Inferior parietal cortex (tissue), 1 donor: Measurements from ENCODE around the gene NAV2.
"Not testable (repeated sequence)": the region's sequence is repeated elsewhere in the genome, so short reads cannot be mapped to it uniquely, and the experiment has no call there.

Experiments used
- DNase-seq: peaks from one replicate; pipeline ENCODE4 v3.0.0-alpha.2; 2016; ENCODE audit errors: extremely low spot score

Gene NAV2

GRCh38 chr11:20002312-20003216 is 289.9 kb downstream of the NAV2 start:
- DNase-seq = no peak

DNA sequence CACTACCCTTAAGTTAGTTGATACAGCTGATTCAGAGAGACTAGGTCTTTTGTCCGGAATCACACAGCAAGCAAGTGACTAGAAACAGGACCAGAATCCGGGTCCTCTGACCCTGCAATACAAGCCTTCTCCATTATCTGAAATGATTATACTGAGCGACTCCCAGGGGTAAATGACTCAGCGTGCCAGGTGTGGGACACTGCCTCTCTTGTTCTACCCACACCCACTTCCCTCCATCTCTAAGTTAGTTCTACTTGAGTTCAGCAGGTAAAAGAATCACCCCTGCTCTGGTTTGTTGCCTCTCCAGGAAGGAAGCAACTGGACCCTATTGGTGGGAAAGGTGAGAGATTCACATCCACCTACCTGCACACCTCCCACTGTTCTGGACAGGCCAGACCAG is 290.7 kb downstream of the NAV2 start:
- no peak for DNase-seq

DNA sequence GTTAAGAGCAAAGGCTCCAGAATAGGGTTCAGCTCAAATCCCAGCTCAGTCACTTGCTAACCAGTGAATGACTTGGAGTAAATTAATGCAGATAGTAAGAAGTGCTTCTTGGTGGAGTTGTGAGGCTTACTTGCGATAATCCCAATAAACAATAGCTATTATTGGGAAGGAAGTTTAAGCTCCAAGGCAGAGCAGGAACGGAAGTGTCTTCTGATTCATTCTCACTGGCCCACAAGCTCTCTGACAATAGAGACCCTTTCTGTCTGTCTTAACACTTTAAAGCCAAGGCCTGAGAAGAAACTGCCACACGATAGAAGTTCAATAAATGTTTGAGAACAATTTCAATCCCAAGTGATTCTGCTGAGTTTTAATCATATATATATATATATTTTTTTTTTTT is 292.2 kb downstream of the NAV2 start:
- DNase-seq = no peak

DNA sequence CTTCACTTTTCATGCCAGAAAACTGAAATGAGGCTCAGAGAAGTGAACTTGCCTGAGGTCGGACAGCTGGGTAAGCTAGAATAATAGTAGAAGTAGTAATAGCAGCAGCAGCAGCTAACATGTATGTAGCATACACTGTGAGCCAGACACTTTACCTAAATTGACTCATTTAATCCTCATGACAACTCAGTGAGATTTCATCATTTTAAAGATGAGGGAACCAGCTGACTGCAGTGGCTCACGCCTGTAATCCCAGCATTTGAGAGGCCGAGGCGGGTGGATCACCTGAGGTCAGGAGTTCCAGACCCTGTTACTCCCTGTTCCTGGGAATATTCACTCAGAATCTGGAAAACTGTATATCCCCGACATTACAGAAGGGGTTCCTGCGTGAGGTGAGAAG is 293.1 kb downstream of the NAV2 start:
- no peak for DNase-seq

GRCh38 chr11:20006618-20007017 is 294.0 kb downstream of the NAV2 start:
- not testable (repeated sequence) for DNase-seq

- DNase-seq = no peak
Observed at GRCh38 chr11:20007386-20007785, 294.7 kb downstream of the NAV2 start.

DNA sequence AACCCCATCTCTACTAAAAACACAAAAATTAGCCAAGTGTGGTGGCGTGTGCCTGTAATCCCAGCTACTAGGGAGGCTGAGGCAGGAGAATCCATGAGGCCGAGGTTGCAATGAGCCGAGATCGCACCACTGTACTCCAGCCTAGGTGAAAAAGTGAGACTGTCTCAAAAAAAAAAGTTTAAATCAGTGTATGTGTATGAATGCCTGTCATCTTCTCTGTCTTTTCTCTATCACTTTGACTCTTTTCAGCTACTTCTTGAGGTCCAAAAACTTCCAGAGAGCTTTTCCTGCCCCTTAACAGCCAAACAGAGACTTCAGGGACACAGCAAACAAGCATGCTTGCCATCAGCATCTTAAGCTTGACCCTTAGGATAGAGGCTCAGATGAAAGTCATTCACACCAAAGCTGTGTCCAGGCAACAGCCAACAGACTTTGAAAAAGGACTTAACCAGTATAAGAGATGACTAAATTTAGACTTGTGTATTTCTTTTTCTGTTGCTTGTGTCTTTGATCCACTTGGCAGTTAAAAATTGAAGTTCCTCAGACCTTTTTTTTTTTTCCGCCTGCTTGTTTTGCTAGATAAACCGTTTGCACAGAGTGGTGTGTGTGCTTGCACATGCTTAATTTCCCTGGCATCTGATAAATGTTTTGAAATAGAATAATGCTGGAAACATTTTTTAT is 295.7 kb downstream of the NAV2 start:
- DNase-seq = no peak

DNA sequence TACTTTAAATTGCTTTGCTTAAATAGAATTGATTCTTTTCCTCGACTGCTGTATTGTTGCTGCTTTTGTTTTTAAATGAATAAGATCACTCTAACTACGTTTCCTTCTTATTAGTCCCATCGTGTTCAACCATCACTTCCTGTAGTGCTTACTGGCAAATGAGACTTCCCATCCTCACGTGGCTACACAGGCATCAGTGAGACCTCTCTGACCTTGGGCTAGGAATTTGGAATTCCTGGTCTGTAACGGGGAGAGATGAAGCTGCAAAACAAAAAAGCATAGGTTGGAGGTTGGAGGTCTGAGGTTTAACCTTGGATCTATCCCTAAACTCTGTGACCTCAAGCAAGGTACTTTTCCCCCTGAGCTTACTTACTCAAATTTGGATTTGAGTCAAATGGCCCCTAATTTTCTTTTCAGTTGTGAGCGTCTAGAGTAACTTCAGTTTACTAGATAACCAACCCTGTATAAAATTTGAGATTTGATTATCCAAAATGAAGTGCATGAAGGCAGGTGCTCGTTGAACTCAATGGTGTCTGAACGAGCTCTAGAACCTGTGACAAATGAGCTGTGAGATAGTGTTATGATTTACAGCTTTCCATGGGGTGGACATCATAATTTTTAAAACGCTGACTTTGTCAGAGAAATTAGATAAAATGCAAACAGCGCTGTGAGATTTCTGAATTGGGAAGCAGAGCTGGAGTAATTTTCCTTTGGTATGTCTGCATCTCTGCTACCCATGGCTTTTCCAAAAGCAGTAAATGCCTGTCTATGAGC is 296.4 kb downstream of the NAV2 start:
- DNase-seq = no peak

DNA sequence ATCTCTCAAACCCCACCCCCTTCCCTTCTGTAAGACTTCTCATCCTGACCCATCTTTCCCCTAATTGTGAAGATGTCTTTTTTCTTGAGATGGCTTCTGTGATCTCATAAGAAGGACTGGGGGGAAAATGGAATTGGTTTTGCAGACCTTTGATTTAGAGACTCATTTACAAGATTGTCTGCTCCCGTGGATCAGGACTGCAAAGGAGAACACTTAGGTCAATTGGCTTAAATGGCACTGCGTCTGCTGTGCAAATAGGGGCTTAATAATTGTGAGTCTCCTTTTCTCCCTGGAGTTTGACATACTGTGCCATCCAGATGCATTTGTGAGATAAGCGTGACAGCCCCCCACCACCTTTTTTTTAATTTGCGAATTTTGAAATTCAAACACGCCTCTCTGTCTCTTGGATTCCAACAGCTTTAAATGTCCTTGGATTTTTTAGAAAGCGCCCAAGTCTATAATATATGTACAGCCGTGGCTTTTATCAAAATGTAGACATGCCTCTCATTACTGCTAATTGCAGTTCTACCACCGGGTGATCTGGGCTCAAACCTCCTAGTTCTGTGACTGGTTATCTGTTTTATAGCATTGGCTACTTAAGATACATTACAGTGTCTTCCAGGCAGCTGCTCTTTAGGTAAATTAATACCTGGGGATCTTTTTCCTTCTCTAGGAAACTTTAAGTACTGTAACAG is 297.7 kb downstream of the NAV2 start:
- DNase-seq = no peak

DNA sequence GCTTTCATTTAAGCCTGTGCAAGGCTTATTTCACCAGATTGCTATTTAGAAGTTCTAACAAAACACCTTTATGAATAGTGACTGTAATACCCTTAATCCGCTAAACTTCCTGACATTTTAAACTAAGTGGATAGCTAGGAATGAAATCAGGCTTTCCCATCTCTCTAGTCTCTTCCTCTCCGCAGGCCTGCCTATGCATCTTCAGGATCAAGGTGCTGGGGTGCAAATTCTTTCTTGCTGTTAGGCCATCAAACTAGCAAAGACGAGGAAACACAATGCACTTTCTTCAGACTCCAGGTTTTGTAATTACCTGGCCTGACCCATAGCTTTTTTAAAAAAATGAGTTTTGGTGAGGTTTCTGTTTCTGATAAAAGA is 298.2 kb downstream of the NAV2 start:
- DNase-seq = no peak

DNA sequence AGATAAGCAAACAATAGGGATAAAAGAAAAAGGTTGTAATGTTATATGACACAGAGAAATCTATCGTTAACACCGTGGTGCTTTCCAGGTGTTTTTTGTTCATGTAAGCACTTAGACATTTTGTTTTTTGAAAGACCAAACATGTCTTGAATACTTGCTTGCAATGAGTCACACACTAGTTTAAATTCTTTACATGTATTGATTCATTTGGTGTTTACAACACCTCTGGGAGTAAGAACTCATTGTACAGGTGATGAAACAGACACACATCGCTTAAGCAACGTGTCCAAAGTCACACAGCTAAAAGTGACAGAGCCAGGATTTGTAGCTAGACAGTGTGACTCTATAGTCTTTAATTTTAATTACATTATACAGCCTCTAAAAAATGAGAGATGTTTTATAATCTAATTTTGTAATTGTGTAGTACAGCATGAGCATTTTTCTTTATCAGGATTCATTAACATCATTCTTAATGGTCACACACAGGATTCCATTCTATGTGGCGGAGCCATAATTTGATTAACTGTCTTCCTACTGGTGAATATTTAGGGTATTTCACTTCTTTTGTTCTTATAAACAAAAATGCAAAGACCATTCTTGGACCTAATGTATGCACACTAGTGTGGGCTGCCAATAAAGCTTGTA is 298.8 kb downstream of the NAV2 start:
- DNase-seq = no peak

GRCh38 chr11:20013346-20014066 is 300.9 kb downstream of the NAV2 start:
- no peak for DNase-seq

DNA sequence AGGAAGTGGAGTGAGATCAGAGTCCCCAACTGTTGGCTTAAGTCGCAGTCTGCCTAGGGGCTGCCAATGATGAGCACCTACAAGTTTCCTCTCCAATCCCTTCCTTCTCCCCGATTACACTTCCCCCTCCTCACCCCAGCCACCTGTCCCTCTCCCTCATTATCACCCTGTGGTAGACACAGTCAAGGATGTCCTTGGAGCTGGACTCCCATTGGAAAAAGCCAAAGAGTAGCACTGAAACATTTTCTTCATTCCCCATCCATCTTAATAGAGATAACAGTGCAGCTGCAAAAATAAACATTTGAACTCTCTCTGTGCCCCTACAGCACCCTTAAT is 301.4 kb downstream of the NAV2 start:
- no peak for DNase-seq

DNA sequence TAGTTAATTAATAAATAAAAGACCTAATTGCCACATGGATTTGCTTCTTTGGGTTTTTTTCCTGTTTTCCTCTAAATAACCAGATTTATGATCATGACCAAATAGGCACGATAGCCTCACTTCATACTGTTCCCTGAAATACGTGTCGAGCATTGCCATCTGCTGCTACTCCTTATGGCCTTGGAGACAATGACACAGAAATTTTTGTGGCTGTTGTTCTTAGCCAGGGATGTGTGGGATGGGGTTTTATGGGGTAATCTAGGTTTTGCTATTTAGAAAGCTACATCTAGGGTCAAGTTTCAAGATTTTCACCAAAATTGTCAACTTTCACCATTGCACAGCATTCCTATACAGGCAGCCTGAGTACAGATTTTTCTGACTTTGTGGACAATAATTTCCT is 302.5 kb downstream of the NAV2 start:
- no peak for DNase-seq

GRCh38 chr11:20015529-20016427 is 303.1 kb downstream of the NAV2 start:
- no peak for DNase-seq

DNA sequence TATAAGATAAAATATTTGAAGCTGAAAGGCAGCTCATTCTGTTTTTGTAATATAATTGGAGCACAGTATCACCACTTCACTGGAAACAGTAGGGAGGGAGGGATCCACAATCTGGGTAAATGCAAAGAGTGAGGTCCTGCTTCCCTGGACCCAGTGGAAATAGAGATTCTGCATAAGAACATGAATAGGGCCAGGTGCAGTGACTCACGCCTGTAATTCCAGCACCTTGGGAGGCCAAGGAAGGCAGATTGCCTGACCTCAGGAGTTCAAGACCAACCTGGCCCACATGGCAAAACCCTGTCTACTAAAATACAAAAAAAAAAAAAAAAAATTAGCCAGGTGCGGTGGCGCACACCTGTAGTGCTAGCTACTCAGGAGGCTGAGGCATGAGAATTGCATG is 303.9 kb downstream of the NAV2 start:
- DNase-seq = no peak

- no peak for DNase-seq
Observed at GRCh38 chr11:20017320-20017719, 304.7 kb downstream of the NAV2 start.

GRCh38 chr11:20020198-20020597 is 307.6 kb downstream of the NAV2 start:
- DNase-seq = no peak

- no peak for DNase-seq
Observed at GRCh38 chr11:20020716-20021115, 308.1 kb downstream of the NAV2 start.

DNA sequence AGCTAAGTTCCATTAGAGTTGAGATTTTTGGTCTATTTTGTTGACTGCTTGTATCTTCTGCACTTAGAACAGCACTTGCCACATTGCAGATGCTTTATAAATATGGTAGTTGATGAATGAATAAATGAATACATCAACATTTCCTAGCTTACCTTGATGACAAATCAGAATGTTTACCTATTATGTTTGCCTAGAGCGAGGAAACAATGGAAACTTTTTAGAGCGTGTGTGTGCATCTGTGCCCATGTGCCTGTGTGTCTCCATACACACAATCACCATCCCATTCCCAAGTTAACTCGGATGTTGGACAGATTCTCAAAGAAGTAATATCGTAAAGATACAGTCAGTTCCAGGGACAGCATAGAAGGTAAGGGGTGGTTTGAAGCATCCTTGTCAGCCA is 308.6 kb downstream of the NAV2 start:
- DNase-seq = no peak
